ENCODE results near the gene LTF. TPM values are rescaled to one million over a fixed set of nuclear protein-coding genes. Genes with fewer than 3 reads are reported as not detected.

The LTF gene
- total and polyA plus RNA-seq, 9 of the 15 experiments (the other 6 are each of a cell fraction or from before 2014, with no cell fraction given) = 0.07 TPM; not detected in 8

GRCh38 chr3:46454209-46454595 is 10.5 kb downstream of the LTF start:
- FAIRE-seq = no peak
- TF ChIP-seq TBL1XR1 (IDR thresholded peaks at IDR 0.05; ENCODE audit: low read length in 2 of 2) = no peak
- no peak for TF ChIP-seq SRF (CRISPR knock-in tag; IDR thresholded peaks at IDR 0.05)
- no peak for TF ChIP-seq TOE1 (IDR thresholded peaks at IDR 0.05; ENCODE audit: borderline replicate concordance)
- no peak for TF ChIP-seq TOE1 (CRISPR knock-in tag; IDR thresholded peaks at IDR 0.05; ENCODE audit: borderline replicate concordance, low read depth)
- TF ChIP-seq ZNF449 (CRISPR knock-in tag; IDR thresholded peaks at IDR 0.05) = no peak
- TF ChIP-seq COPS2 (conservative IDR thresholded peaks at IDR 0.05) = no peak
- TF ChIP-seq MGA (IDR thresholded peaks at IDR 0.05) = no peak
- TF ChIP-seq NFE2L1 (tag; IDR thresholded peaks at IDR 0.05; ENCODE audit: borderline replicate concordance, low read depth) = no peak
- no peak for TF ChIP-seq NR2C1 (IDR thresholded peaks at IDR 0.05)
- TF ChIP-seq NR2C1 (tag; IDR thresholded peaks at IDR 0.05) = no peak
- no peak for TF ChIP-seq MED1 (CRISPR knock-in tag; IDR thresholded peaks at IDR 0.05; ENCODE audit: borderline replicate concordance)

More at GRCh38 chr3:46454209-46454595, 10.5 kb downstream of the LTF start:
- Histone ChIP-seq H3K9me3 (replicated peaks; ENCODE audit: control insufficient read depth, insufficient read depth, low read depth, low read length) (no peaks in the 10 kb centered on the region), H3K79me2 (ENCODE audit: control insufficient read depth, insufficient read depth, low read length) (no peaks in the 10 kb centered on the region), H3K4me1 (replicated peaks in 1 of 2; ENCODE audit: control insufficient read depth in 2 of 2, insufficient read depth in 2 of 2, low read length in 2 of 2) (no peaks in the 10 kb centered on the region), H3K27ac (ENCODE audit: extremely low read depth, low read depth, low read length) (no peak overlapping the region), H4K20me1 (replicated peaks; ENCODE audit: control insufficient read depth, insufficient read depth, low read length) (no peaks in the 10 kb centered on the region), H3K9me1 (ENCODE audit: control insufficient read depth, insufficient read depth, low read length) (no peaks in the 10 kb centered on the region), H3K4me3 (no peak overlapping the region), H3K27me3 (ENCODE audit: control insufficient read depth in 2 of 2, insufficient read depth in 2 of 2, low read length in 2 of 2) (peaks cover 50 to 72% of the 10 kb centered on the region in 2 experiments), H3K4me2 (ENCODE audit: insufficient read depth, low read length) (no peak overlapping the region), H3K36me3 (ENCODE audit: control insufficient read depth, insufficient read depth, low read length) (no peaks in the 10 kb centered on the region), H3K9ac (ENCODE audit: insufficient read depth in 1 of 2, low read depth in 2 of 2, low read length in 2 of 2) (no peak overlapping the region), H2AFZ (ENCODE audit: low read depth, low read length) (no peak overlapping the region)
- CTCF ChIA-PET (ENCODE audit: low intra/inter-chr PET ratio) = no interaction called here
- intact Hi-C loops (cut with micrococcal nuclease) (no loop called here), in situ Hi-C loops (cut with MboI) (no loop called here)
- no TSS peak for BruUV-seq (replicated peaks)
- ATAC-seq = no peak
- POLR2A ChIA-PET = no interaction called here
- no peak for DNase-seq (ENCODE audit: extremely low read depth in 1 of 4, low spot score in 3 of 4)
- WGBS (ENCODE audit: insufficient coverage, low coverage, missing lambda C conversion rate) = 2% methylated on average over 3 of the region's 3 CpGs

All from K562 (cell line).